ENCODE data around the gene COX11. TPM values are rescaled to one million over a fixed set of nuclear protein-coding genes. Genes with fewer than 3 reads are reported as not detected.

COX11 gene, protein sequence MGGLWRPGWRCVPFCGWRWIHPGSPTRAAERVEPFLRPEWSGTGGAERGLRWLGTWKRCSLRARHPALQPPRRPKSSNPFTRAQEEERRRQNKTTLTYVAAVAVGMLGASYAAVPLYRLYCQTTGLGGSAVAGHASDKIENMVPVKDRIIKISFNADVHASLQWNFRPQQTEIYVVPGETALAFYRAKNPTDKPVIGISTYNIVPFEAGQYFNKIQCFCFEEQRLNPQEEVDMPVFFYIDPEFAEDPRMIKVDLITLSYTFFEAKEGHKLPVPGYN
- total RNA-seq (ENCODE audit: low replicate concordance), result 53.6 and 79.8 TPM in 2 replicates
- long read RNA-seq, transcript COX11-201 (4 exons, 2,497 nt), result major isoform, 178 of 197 reads
- long read RNA-seq, transcript COX11-202 (3 exons, 1,108 nt), result minor isoform, 8 of 197 reads
- long read RNA-seq, partial matches to known transcripts, result 1 of 197 reads
- long read RNA-seq, other reads (novel, unspliced or antisense), result 3 of 197 reads

- TF ChIP-seq CTCF (conservative IDR thresholded peaks at IDR 0.05), result peak; percentile 57
- no peak within 1 kb of the TSS for H3K4me3 Mint-ChIP-seq
- H3K4me1 Mint-ChIP-seq (ENCODE audit: unreplicated experiment), result peaks cover 25% of the 10 kb centered on the region
- H3K27ac Mint-ChIP-seq, result no peak within 1 kb of the TSS
- no peaks in the 10 kb centered on the region for H3K9me3 Mint-ChIP-seq
- no peaks in the 10 kb centered on the region for H3K27me3 Mint-ChIP-seq
- H3K36me3 Mint-ChIP-seq, result peaks cover 8% of the 10 kb centered on the region
- peak; percentile 96 for DNase-seq (ENCODE audit: extremely low spot score, unreplicated experiment)
These were observed at the start of gene COX11, which contains the start of gene STXBP4 for GRCh38 chr17:54968262-54968987. Gene COX11, minus strand, starts transcription at chr17:54968654. Its CDS starts 8 bp downstream, at chr17:54968646. Gene STXBP4, plus strand, starts transcription at chr17:54968765. Its CDS starts 17,455 bp downstream, at chr17:54986220.

- peak; percentile 68 for TF ChIP-seq CTCF (conservative IDR thresholded peaks at IDR 0.05)
- H3K4me1 Mint-ChIP-seq (ENCODE audit: unreplicated experiment), result no peaks in the 10 kb centered on the region
- no peaks in the 10 kb centered on the region for H3K27me3 Mint-ChIP-seq
- H3K36me3 Mint-ChIP-seq, result peaks cover 8% of the 10 kb centered on the region
- no peak overlapping the region for H3K27ac Mint-ChIP-seq
- DNase-seq (ENCODE audit: extremely low spot score, unreplicated experiment), result no peak
- no peaks in the 10 kb centered on the region for H3K9me3 Mint-ChIP-seq
- no peak overlapping the region for H3K4me3 Mint-ChIP-seq
These were observed 37.1 kb upstream of the COX11 start for GRCh38 chr17:55005520-55005919.

DNA sequence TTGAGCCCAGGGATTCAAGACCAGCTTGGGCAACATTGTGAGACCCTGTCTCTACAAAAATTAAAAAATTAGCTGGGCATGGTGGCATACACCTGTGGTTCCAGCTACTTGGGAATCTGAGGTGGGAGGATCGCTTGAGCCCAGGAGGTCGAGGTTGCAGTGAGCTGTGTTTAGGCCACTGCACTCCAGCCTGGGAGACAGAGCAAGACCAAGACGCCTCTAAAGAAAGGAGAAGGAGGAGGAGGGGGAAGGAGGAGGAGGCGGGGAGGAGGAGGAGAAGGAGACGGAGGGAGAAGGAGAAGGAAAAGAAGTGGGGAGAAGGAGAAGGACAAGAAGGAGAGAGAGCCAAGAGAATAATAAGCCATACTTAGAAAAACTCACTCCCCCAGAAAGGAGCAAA lies 36.0 kb upstream of the COX11 start:
- Mint-ChIP-seq H3K36me3 (peaks cover 8% of the 10 kb centered on the region), H3K27ac (no peak overlapping the region), H3K4me1 (ENCODE audit: unreplicated experiment) (no peaks in the 10 kb centered on the region), H3K4me3 (no peak overlapping the region), H3K27me3 (no peaks in the 10 kb centered on the region), H3K9me3 (no peaks in the 10 kb centered on the region)
- no peak for TF ChIP-seq CTCF (conservative IDR thresholded peaks at IDR 0.05)
- no peak for DNase-seq (ENCODE audit: extremely low spot score, unreplicated experiment)

DNA sequence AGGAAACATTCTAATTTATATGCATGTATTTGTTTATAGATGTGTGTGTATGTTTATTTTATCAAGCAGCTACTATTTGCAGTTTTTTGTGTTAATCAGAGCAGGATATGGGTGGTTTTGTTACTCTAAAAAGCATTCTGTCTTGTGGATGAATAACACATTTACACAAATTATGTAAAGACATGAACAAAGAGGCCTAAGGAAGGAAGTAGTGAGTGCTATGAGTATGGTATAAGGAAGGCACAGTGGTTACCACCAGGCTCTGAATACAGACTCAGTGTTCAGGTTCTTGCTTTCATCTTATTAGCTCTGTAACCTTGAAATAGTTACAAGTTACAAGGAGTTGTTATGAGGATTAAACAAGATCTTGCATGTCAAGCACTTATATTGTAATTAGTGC lies 34.0 kb upstream of the COX11 start:
- Mint-ChIP-seq H3K36me3 (peaks cover 4% of the 10 kb centered on the region), H3K4me1 (ENCODE audit: unreplicated experiment) (no peaks in the 10 kb centered on the region), H3K27ac (no peak overlapping the region), H3K4me3 (no peak overlapping the region), H3K27me3 (no peaks in the 10 kb centered on the region), H3K9me3 (no peaks in the 10 kb centered on the region)
- no peak for DNase-seq (ENCODE audit: extremely low spot score, unreplicated experiment)
- no peak for TF ChIP-seq CTCF (conservative IDR thresholded peaks at IDR 0.05)

GRCh38 chr17:54996441-54996840 lies 28.0 kb upstream of the COX11 start:
- no peak for TF ChIP-seq CTCF (conservative IDR thresholded peaks at IDR 0.05)
- Mint-ChIP-seq H3K27me3 (no peaks in the 10 kb centered on the region), H3K36me3 (no peaks in the 10 kb centered on the region), H3K27ac (no peak overlapping the region), H3K4me1 (ENCODE audit: unreplicated experiment) (no peaks in the 10 kb centered on the region), H3K9me3 (no peaks in the 10 kb centered on the region), H3K4me3 (no peak overlapping the region)
- no peak for DNase-seq (ENCODE audit: extremely low spot score, unreplicated experiment)

Measured in type B pancreatic cell (in vitro differentiated cells).